HepG2 (cell line): ENCODE results near the gene LYPD6. TPM values are rescaled to one million over a fixed set of nuclear protein-coding genes. Genes with fewer than 3 reads are reported as not detected.

Source experiments
- ATAC-seq: fragments of 200-7000 bp; cut with Tn5 transposase; 3 replicates; pipeline ENCODE4 v1.9.1; 2020; ENCODE audit warnings: mild to moderate bottlenecking, moderate library complexity
- BruUV-seq: library from RNA; stranded (reverse); fragments of 400-500 nt; replicated peaks from 2 replicates; lab custom pipeline; 2021; lab: Mats Ljungman, UMichigan
- CTCF ChIA-PET: fragments of 300-600 bp; formaldehyde crosslinking; extraction: SDS; loops from one replicate; lab custom pipeline; 2021; ENCODE audit warnings: low total read pairs, inconsistent platforms, low intra/inter-chr PET ratio; lab: Yijun Ruan, JAX
- POLR2A ChIA-PET: fragments of 350-600 bp; sonication (Branson Sonifier 250); formaldehyde crosslinking; loops from one replicate; lab custom pipeline; 2020; ENCODE audit warnings: antibody characterized with exemption, inconsistent platforms; lab: Yijun Ruan, JAX
- DNase-seq: peaks from one replicate; pipeline ENCODE4 v3.0.0-alpha.2; 2015; ENCODE audit warnings: low spot score
- FAIRE-seq: peaks from 3 replicates; lab custom pipeline; 2011; peaks lifted over from hg19 to GRCh38; lab: Jason Lieb, UNC
- H2AFZ ChIP-seq: one replicate; pipeline ENCODE4 v1.6.1; 2011; ENCODE audit warnings: low read length, inconsistent platforms
- H3K27ac ChIP-seq: fragments of 300-600 bp; 3 replicates; pipeline ENCODE4 v1.8.0; 2011; ENCODE audit warnings: mixed run types, mild to moderate bottlenecking, mixed read lengths, low read length, inconsistent platforms; ENCODE audit not compliant: insufficient read depth; ENCODE audit errors: extremely low read length
- H3K27me3 ChIP-seq, 2 experiments: fragments of 200-600 bp in 1 of 2; 2 replicates in 1 of 2; 3 replicates in 1 of 2; pipeline versions ENCODE4 v1.6.0 to v1.8.0; 2011; ENCODE audit warnings: low read length in 2 of 2, mild to moderate bottlenecking in 2 of 2, moderate library complexity in 2 of 2, inconsistent platforms in 1 of 2; ENCODE audit not compliant: insufficient read depth in 2 of 2, control insufficient read depth in 1 of 2
- H3K36me3 ChIP-seq, 2 experiments: fragments of 200-600 bp in 1 of 2; replicated peaks in 1 of 2; 2 replicates in 1 of 2; 3 replicates in 1 of 2; pipeline versions ENCODE4 v1.5.1 to v1.8.0; 2011; ENCODE audit warnings: low read length in 2 of 2, inconsistent platforms in 1 of 2; ENCODE audit not compliant: insufficient read depth in 2 of 2, control insufficient read depth in 1 of 2
- H3K4me1 ChIP-seq: 2 replicates; pipeline ENCODE4 v1.5.1; 2012; ENCODE audit warnings: low read length, inconsistent platforms; ENCODE audit not compliant: insufficient read depth
- H3K4me2 ChIP-seq: 2 replicates; pipeline ENCODE4 v1.6.0; 2011; ENCODE audit warnings: low read depth, low read length, inconsistent platforms
- H3K4me3 ChIP-seq, 3 experiments: fragments of 200-600 bp in 1 of 3; sonication (generic), shearing (Covaris generic) in 1 of 3; replicated peaks in 1 of 3; 2 replicates each; pipeline ENCODE4 v1.5.1; 2011 to 2016; ENCODE audit warnings: low read length in 3 of 3, inconsistent platforms in 2 of 3, low read depth in 2 of 3, mild to moderate bottlenecking in 2 of 3, control low read depth in 1 of 3, mixed read lengths in 1 of 3; ENCODE audit not compliant: insufficient read depth in 1 of 3
- H3K79me2 ChIP-seq: one replicate; pipeline ENCODE4 v1.6.1; 2011; ENCODE audit warnings: low read length, inconsistent platforms; ENCODE audit not compliant: insufficient read depth
- H3K9ac ChIP-seq: 2 replicates; pipeline ENCODE4 v1.6.0; 2011; ENCODE audit warnings: mild to moderate bottlenecking, low read depth, low read length, inconsistent platforms; ENCODE audit not compliant: insufficient read depth
- H3K9me3 ChIP-seq: 2 replicates; pipeline ENCODE4 v1.5.1; 2012; ENCODE audit warnings: mild to moderate bottlenecking, low read length
- H4K20me1 ChIP-seq: 2 replicates; pipeline ENCODE4 v1.6.0; 2011; ENCODE audit warnings: inconsistent platforms, mild to moderate bottlenecking, low read length, moderate library complexity; ENCODE audit not compliant: insufficient read depth
- ARID3A ChIP-seq: IDR thresholded peaks from 2 replicates; pipeline ENCODE4 v1.6.1; 2012; ENCODE audit warnings: low read depth, low read length, improper control_type of control experiment
- DDIT3 ChIP-seq: sonication (generic); formaldehyde crosslinking; IDR thresholded peaks from 2 replicates; pipeline ENCODE4 v1.4.0; 2020; ENCODE audit warnings: mild to moderate bottlenecking, missing genetic modification reagents
- ELF3 ChIP-seq: IDR thresholded peaks from 2 replicates; pipeline ENCODE4 v1.6.1; 2016; ENCODE audit warnings: missing genetic modification reagents, missing compliant biosample characterization
- ETV5 ChIP-seq: IDR thresholded peaks from 2 replicates; pipeline ENCODE4 v1.6.1; 2018; ENCODE audit warnings: missing biosample characterization, missing genetic modification reagents, inconsistent platforms, borderline replicate concordance
- HMGXB3 ChIP-seq: sonication (generic); formaldehyde crosslinking; IDR thresholded peaks from 2 replicates; pipeline ENCODE4 v1.4.0; 2020; ENCODE audit warnings: missing genetic modification reagents, borderline replicate concordance
- JUNB ChIP-seq: sonication (generic); formaldehyde crosslinking; IDR thresholded peaks from 2 replicates; pipeline ENCODE4 v1.8.0; 2022; ENCODE audit warnings: missing genetic modification reagents, mild to moderate bottlenecking, borderline replicate concordance
- MED13 ChIP-seq: sonication (generic); formaldehyde crosslinking; IDR thresholded peaks from 2 replicates; pipeline ENCODE4 v1.5.0; 2020; ENCODE audit warnings: missing genetic modification reagents
- MYPOP ChIP-seq: sonication (generic); formaldehyde crosslinking; IDR thresholded peaks from 2 replicates; pipeline ENCODE4 v1.8.1; 2023; ENCODE audit warnings: mild to moderate bottlenecking, moderate library complexity, missing genetic modification reagents
- PAWR ChIP-seq: sonication (generic); formaldehyde crosslinking; IDR thresholded peaks from 2 replicates; pipeline ENCODE4 v1.4.0; 2020; ENCODE audit warnings: missing genetic modification reagents, mild to moderate bottlenecking, borderline replicate concordance
- RBM22 ChIP-seq: fragments of 200-400 bp; formaldehyde crosslinking; optimal IDR thresholded peaks from 2 replicates; pipeline ENCODE3; 2017; ENCODE audit warnings: mild to moderate bottlenecking, low read length, moderate library complexity
- SP1 ChIP-seq, 2 experiments: fragments of 450-650 bp in 1 of 2; sonication (generic) in 1 of 2; formaldehyde crosslinking in 1 of 2; IDR thresholded peaks; 2 replicates each; pipeline versions ENCODE4 v1.4.0 to v1.6.1; 2016 to 2020; ENCODE audit warnings: missing genetic modification reagents in 1 of 2
- STAG1 ChIP-seq: sonication (generic); formaldehyde crosslinking; IDR thresholded peaks from 2 replicates; pipeline ENCODE4 v1.4.0; 2020; ENCODE audit warnings: missing genetic modification reagents
- ZMAT5 ChIP-seq: sonication (generic); formaldehyde crosslinking; IDR thresholded peaks from 2 replicates; pipeline ENCODE4 v1.5.0; 2020; ENCODE audit warnings: mild to moderate bottlenecking, low read depth, missing genetic modification reagents, borderline replicate concordance
- ZNF10 ChIP-seq: sonication (generic); formaldehyde crosslinking; IDR thresholded peaks from 2 replicates; pipeline ENCODE4 v1.4.0; 2020; ENCODE audit warnings: mild to moderate bottlenecking, low read depth, missing genetic modification reagents, borderline replicate concordance
- ZNF333 ChIP-seq: sonication (generic); formaldehyde crosslinking; IDR thresholded peaks from 2 replicates; pipeline ENCODE4 v1.4.0; 2020; ENCODE audit warnings: mild to moderate bottlenecking, missing genetic modification reagents, borderline replicate concordance
- ZNF441 ChIP-seq: sonication (generic); formaldehyde crosslinking; IDR thresholded peaks from 2 replicates; pipeline ENCODE4 v1.7.0; 2021; ENCODE audit warnings: missing genetic modification reagents, borderline replicate concordance
- ZNF773 ChIP-seq: sonication (generic); formaldehyde crosslinking; IDR thresholded peaks from 2 replicates; pipeline ENCODE4 v1.4.0; 2020; ENCODE audit warnings: missing genetic modification reagents, borderline replicate concordance
- WGBS: methylation state at CpG from one replicate; pipeline ENCODE4 v1.1.6; 2017; ENCODE audit warnings: low lambda C conversion rate; 5-methylcytosine and 5-hydroxymethylcytosine counted together
- in situ Hi-C: cut with HindIII; loops from 2 replicates; pipeline ENCODE4 v1.10.0; 2017; ENCODE audit warnings: low pct_unique_long_range_greater_than_20kb; ENCODE audit not compliant: extremely low pct_ligation_motif_present
- intact Hi-C: fragments of 100-400 bp; cut with micrococcal nuclease; formaldehyde crosslinking; loops from one replicate; pipeline ENCODE4 v1.10.0; 2022; ENCODE audit not compliant: unreplicated experiment
- polyA plus RNA-seq, 8 experiments: library from polyadenylated mRNA; depleted of rRNA in 3 of 8; stranded (reverse) in 7 of 8; unstranded in 1 of 8; fragments of >200 nt; fragmentation: Illumina TruSeq in 4 of 8; extraction: Trizol in 4 of 8; gene quantifications; 2 replicates each; pipeline versions ENCODE4 v1.2.1 to v1.2.3, GENCODE V29; 2011 to 2016; ENCODE audit warnings: low read depth in 4 of 8, missing spikeins in 1 of 8, mixed read lengths in 1 of 8; ENCODE audit not compliant: insufficient read depth in 1 of 8
- total RNA-seq, 5 experiments: library from RNA; depleted of rRNA; stranded (reverse); fragments of >200 nt; fragmentation: Illumina TruSeq; extraction: Trizol; gene quantifications; 2 replicates each; pipeline ENCODE4 v1.2.3, GENCODE V29; 2016; ENCODE audit warnings: low read depth in 1 of 5

LYPD6 gene
- total and polyA plus RNA-seq, 2 of the 13 experiments (the other 11 are each of a cell fraction or from before 2014, with no cell fraction given) = 0.01 to 0.07 TPM

GRCh38 chr2:149513461-149513860 is 183.1 kb downstream of the LYPD6 start:
- no peak overlapping the region for H3K27ac ChIP-seq
- no peak overlapping the region for H3K4me2 ChIP-seq
- H3K9ac ChIP-seq = no peak overlapping the region
- H3K79me2 ChIP-seq = no peaks in the 10 kb centered on the region
- H3K9me3 ChIP-seq = no peaks in the 10 kb centered on the region
- TF ChIP-seq SP1 (IDR thresholded peaks at IDR 0.05) (no peak), SP1 (CRISPR knock-in tag; IDR thresholded peaks at IDR 0.05) (no peak), MED13 (CRISPR knock-in tag) (no peak), HMGXB3 (no peak), ZNF10 (CRISPR knock-in tag) (no peak), ZMAT5 (CRISPR knock-in tag) (no peak), PAWR (CRISPR knock-in tag) (no peak), JUNB (no peak), MYPOP (CRISPR knock-in tag) (no peak), ARID3A (no peak), DDIT3 (CRISPR knock-in tag) (no peak), RBM22 (no peak), ZNF773 (CRISPR knock-in tag) (no peak), ELF3 (no peak), ZNF441 (CRISPR knock-in tag) (no peak), ZNF333 (CRISPR knock-in tag) (no peak), STAG1 (no peak), ETV5 (no peak)
- no peaks in the 10 kb centered on the region for H3K4me1 ChIP-seq
- 2% methylated on average over 1 of the region's 1 CpG for WGBS
- H3K36me3 ChIP-seq = no peaks in the 10 kb centered on the region
- DNase-seq (no peak), FAIRE-seq (no peak), ATAC-seq (no peak)
- H3K27me3 ChIP-seq = no peaks in the 10 kb centered on the region
- intact Hi-C loops (no loop called here), in situ Hi-C loops (no loop called here)
- H2AFZ ChIP-seq = no peak overlapping the region
- H4K20me1 ChIP-seq = no peaks in the 10 kb centered on the region
- no TSS peak for BruUV-seq
- CTCF ChIA-PET = no interaction called here
- POLR2A ChIA-PET = no interaction called here
- no peak overlapping the region for H3K4me3 ChIP-seq
